Measurements from ENCODE around the gene BORCS6. TPM values are rescaled to one million over a fixed set of nuclear protein-coding genes. Genes with fewer than 3 reads are reported as not detected.
A peak's percentile ranks its signal among the peaks of the same experiment; 100 is the strongest.

The BORCS6 gene
- total RNA-seq, 1 experiment from 2014 or later = 7.3 TPM

GRCh38 chr17:8151120-8151640 lies 38.8 kb downstream of the BORCS6 start:
- H3K79me2 ChIP-seq (ENCODE audit: low read length) = peaks cover 37% of the 10 kb centered on the region
- peaks cover 20% of the 10 kb centered on the region; the same call in 1 of the 2 replicates for H4K20me1 ChIP-seq (ENCODE audit: low read length)
- CTCF ChIA-PET = no interaction called here
- intact Hi-C loops (cut with micrococcal nuclease) = no loop called here
- ATAC-seq = peak; percentile 16
- H3K4me1 ChIP-seq (ENCODE audit: insufficient read depth, low read length) = peaks cover 36% of the 10 kb centered on the region
- H3K9me2 ChIP-seq (replicated peaks; ENCODE audit: low read length) = no peaks in the 10 kb centered on the region
- H3K4me3 ChIP-seq (ENCODE audit: low read length) = peak overlapping the region; percentile 66
- no peaks in the 10 kb centered on the region for H3K9me3 ChIP-seq (ENCODE audit: low read length)
- H3K36me3 ChIP-seq (ENCODE audit: low read depth, low read length) = peaks cover 4% of the 10 kb centered on the region; the same call in 1 of the 2 replicates
- BruUV-seq (replicated peaks) = no TSS peak
- DNase-seq = peak; percentile 55
- H3F3A ChIP-seq (ENCODE audit: low read length, unreplicated experiment) = no peaks in the 10 kb centered on the region
- peak overlapping the region; percentile 46 for H3K27ac ChIP-seq (ENCODE audit: low read length)
- no peaks in the 10 kb centered on the region for H3K27me3 ChIP-seq (ENCODE audit: low read length)
- POLR2A ChIA-PET (ENCODE audit: unreplicated experiment) = interaction anchor here (0.6 kb wide), 1 partner anchor 464 kb away, joined by 3 read pairs; the partner anchor contains the start of gene TP53
- TF ChIP-seq EZH2 (IDR thresholded peaks at IDR 0.05; ENCODE audit: low read length, unreplicated experiment) (no peak), CTCF (conservative IDR thresholded peaks at IDR 0.05; ENCODE audit: low read depth, low read length) (no peak), EZH2phosphoT487 (IDR thresholded peaks at IDR 0.05; ENCODE audit: borderline replicate concordance, low read length) (no peak)
- H3K9ac ChIP-seq (ENCODE audit: low read length) = peak overlapping the region; percentile 76
- H3K4me2 ChIP-seq (ENCODE audit: low read length) = peak overlapping the region; percentile 91
- no peak overlapping the region for H2AFZ ChIP-seq (ENCODE audit: low read length)

GRCh38 chr17:8150194-8151119 lies 39.5 kb downstream of the BORCS6 start:
- no peaks in the 10 kb centered on the region for H3K27me3 ChIP-seq (ENCODE audit: low read length)
- peaks cover 31% of the 10 kb centered on the region for H3K79me2 ChIP-seq (ENCODE audit: low read length)
- no peak overlapping the region for H3K27ac ChIP-seq (ENCODE audit: low read length)
- no peak for TF ChIP-seq CTCF (conservative IDR thresholded peaks at IDR 0.05; ENCODE audit: low read depth, low read length)
- no peak for TF ChIP-seq EZH2 (IDR thresholded peaks at IDR 0.05; ENCODE audit: low read length, unreplicated experiment)
- TF ChIP-seq EZH2phosphoT487 (IDR thresholded peaks at IDR 0.05; ENCODE audit: borderline replicate concordance, low read length) = no peak
- no peaks in the 10 kb centered on the region for H3K9me3 ChIP-seq (ENCODE audit: low read length)
- no peak overlapping the region for H2AFZ ChIP-seq (ENCODE audit: low read length)
- CTCF ChIA-PET = no interaction called here
- intact Hi-C loops (cut with micrococcal nuclease) = no loop called here
- no peaks in the 10 kb centered on the region for H3K9me2 ChIP-seq (replicated peaks; ENCODE audit: low read length)
- POLR2A ChIA-PET (ENCODE audit: unreplicated experiment) = interaction anchor here (0.6 kb wide), 1 partner anchor 463 kb away, joined by 3 read pairs; the partner anchor contains the start of gene TP53
- H3K36me3 ChIP-seq (ENCODE audit: low read depth, low read length) = peaks cover 4% of the 10 kb centered on the region; the same call in 1 of the 2 replicates
- no TSS peak for BruUV-seq (replicated peaks)
- peak overlapping the region; percentile 91 for H3K4me2 ChIP-seq (ENCODE audit: low read length)
- H3K9ac ChIP-seq (ENCODE audit: low read length) = peak overlapping the region; percentile 15; the same call in 1 of the 2 replicates
- peaks cover 17% of the 10 kb centered on the region; the same call in 1 of the 2 replicates for H4K20me1 ChIP-seq (ENCODE audit: low read length)
- ATAC-seq = no peak
- peak overlapping the region; percentile 66 for H3K4me3 ChIP-seq (ENCODE audit: low read length)
- no peak for DNase-seq
- H3F3A ChIP-seq (ENCODE audit: low read length, unreplicated experiment) = no peaks in the 10 kb centered on the region
- H3K4me1 ChIP-seq (ENCODE audit: insufficient read depth, low read length) = peaks cover 35% of the 10 kb centered on the region

All from PC-3 (cell line).